Neuronal stem cell (in vitro differentiated cells): ENCODE measurements around the gene LIMA1. TPM values are rescaled to one million over a fixed set of nuclear protein-coding genes. Genes with fewer than 3 reads are reported as not detected.
"Not testable (repeated sequence)": the region's sequence is repeated elsewhere in the genome, so short reads cannot be mapped to it uniquely, and the experiment has no call there.

Source experiments
- DNase-seq: peaks from one replicate; pipeline ENCODE4 v3.0.0-alpha.2; 2013; ENCODE audit warnings: low spot score
- H2AFZ ChIP-seq: one replicate; pipeline ENCODE4 v1.6.1; 2013; ENCODE audit warnings: mild to moderate bottlenecking, low read length, inconsistent platforms
- H2AK5ac ChIP-seq: 2 replicates; pipeline ENCODE4 v1.6.1; 2013; ENCODE audit warnings: low read depth, mild to moderate bottlenecking, inconsistent platforms, low read length, moderate library complexity, mixed read lengths
- H2BK120ac ChIP-seq: 2 replicates; pipeline ENCODE4 v1.6.1; 2013; ENCODE audit warnings: low read depth, mild to moderate bottlenecking, inconsistent platforms, low read length, moderate library complexity, mixed read lengths
- H2BK12ac ChIP-seq: one replicate; pipeline ENCODE4 v1.6.1; 2013; ENCODE audit warnings: low read length, inconsistent platforms
- H2BK15ac ChIP-seq: 2 replicates; pipeline ENCODE4 v1.6.1; 2013; ENCODE audit warnings: mild to moderate bottlenecking, low read length, inconsistent platforms, mixed read lengths
- H2BK5ac ChIP-seq: one replicate; pipeline ENCODE4 v1.6.1; 2013; ENCODE audit warnings: inconsistent platforms, mild to moderate bottlenecking, low read length, moderate library complexity
- H3K14ac ChIP-seq: one replicate; pipeline ENCODE4 v1.6.1; 2013; ENCODE audit warnings: low read length, inconsistent platforms
- H3K18ac ChIP-seq: 2 replicates; pipeline ENCODE4 v1.6.1; 2013; ENCODE audit warnings: low read length, inconsistent platforms
- H3K23ac ChIP-seq: 2 replicates; pipeline ENCODE4 v1.6.1; 2013; ENCODE audit warnings: low read depth, mild to moderate bottlenecking, mixed read lengths, low read length, inconsistent platforms; ENCODE audit not compliant: poor library complexity
- H3K27ac ChIP-seq: replicated peaks from 3 replicates; pipeline ENCODE4 v1.5.1; 2013; ENCODE audit warnings: low read length, inconsistent platforms
- H3K27me3 ChIP-seq, 3 experiments: 2 replicates each; pipeline ENCODE4 v1.6.1; 2013; ENCODE audit warnings: low read length in 3 of 3, mild to moderate bottlenecking in 2 of 3, inconsistent platforms in 1 of 3, low read depth in 1 of 3, mixed read lengths in 1 of 3, moderate library complexity in 1 of 3; ENCODE audit not compliant: control insufficient read depth in 3 of 3, insufficient read depth in 3 of 3
- H3K36me3 ChIP-seq, 2 donors: replicated peaks in 1 of 2; 2 replicates each; pipeline ENCODE4 v1.6.1; 2013; ENCODE audit warnings: low read length in 2 of 2; ENCODE audit not compliant: control insufficient read depth in 2 of 2, insufficient read depth in 2 of 2
- H3K4ac ChIP-seq: 2 replicates; pipeline ENCODE4 v1.6.1; 2013; ENCODE audit warnings: inconsistent platforms, mild to moderate bottlenecking, low read length, moderate library complexity
- H3K4me1 ChIP-seq, 2 donors: 1 replicate in 1 of 2; 2 replicates in 1 of 2; pipeline ENCODE4 v1.6.1; 2013; ENCODE audit warnings: low read length in 2 of 2, low read depth in 1 of 2; ENCODE audit not compliant: control insufficient read depth in 2 of 2, insufficient read depth in 1 of 2
- H3K4me2 ChIP-seq: one replicate; pipeline ENCODE4 v1.6.1; 2013; ENCODE audit warnings: mild to moderate bottlenecking, low read length, inconsistent platforms; ENCODE audit not compliant: insufficient read depth, poor library complexity, severe bottlenecking
- H3K4me3 ChIP-seq, 2 donors: 2 replicates each; pipeline ENCODE4 v1.5.1; 2013; ENCODE audit warnings: low read length in 2 of 2, mild to moderate bottlenecking in 2 of 2, inconsistent platforms in 1 of 2, moderate library complexity in 1 of 2
- H3K79me1 ChIP-seq: one replicate; pipeline ENCODE4 v1.6.1; 2013; ENCODE audit warnings: low read depth, mild to moderate bottlenecking, inconsistent platforms, low read length, moderate library complexity
- H3K9ac ChIP-seq: one replicate; pipeline ENCODE4 v1.6.1; 2013; ENCODE audit warnings: mild to moderate bottlenecking, low read depth, low read length, inconsistent platforms; ENCODE audit not compliant: poor library complexity
- H3K9me3 ChIP-seq, 2 donors: replicated peaks in 1 of 2; 2 replicates each; pipeline versions ENCODE3 to v1.6.1; 2013; ENCODE audit warnings: low read length in 2 of 2, mild to moderate bottlenecking in 2 of 2, inconsistent platforms in 1 of 2, low read depth in 1 of 2, mixed read lengths in 1 of 2, moderate library complexity in 1 of 2; ENCODE audit not compliant: control insufficient read depth in 2 of 2, insufficient read depth in 1 of 2
- H4K8ac ChIP-seq: one replicate; pipeline ENCODE4 v1.6.1; 2013; ENCODE audit warnings: low read depth, mild to moderate bottlenecking, inconsistent platforms, low read length, moderate library complexity
- H4K91ac ChIP-seq: one replicate; pipeline ENCODE4 v1.6.1; 2013; ENCODE audit warnings: low read length, low read depth, mild to moderate bottlenecking, inconsistent platforms; ENCODE audit not compliant: poor library complexity
- WGBS, 2 donors: extraction: QIAGEN DNeasy Blood & Tissue Kit; methylation state at CpG; one replicate each; pipeline ENCODE4 v1.1.7; 2013; ENCODE audit warnings: missing lambda C conversion rate in 2 of 2, mixed read lengths in 1 of 2; ENCODE audit not compliant: insufficient read length in 2 of 2, insufficient replicate concordance in 1 of 2; ENCODE audit errors: extremely low coverage in 2 of 2; 5-methylcytosine and 5-hydroxymethylcytosine counted together
- polyA plus RNA-seq, 2 experiments: library from polyadenylated mRNA; stranded (reverse); fragments of 200-250 nt; gene quantifications; one replicate each; pipeline ENCODE4 v1.2.3, GENCODE V29; 2013

The LIMA1 gene
- polyA plus RNA-seq (2013, experiment 1 of 2), result 26.9 TPM
- 26.9 TPM for polyA plus RNA-seq (2013, experiment 2 of 2)

GRCh38 chr12:50283229-50283923 lies at the start of gene LIMA1:
TSS of gene LIMA1 (minus strand) at chr12:50283520. CDS start at chr12:50248751, 34,769 bp downstream.
- Histone ChIP-seq H3K18ac (peak within 1 kb of the TSS; percentile 74), H2AFZ (peak within 1 kb of the TSS; percentile 99), H2AK5ac (no peak within 1 kb of the TSS), H3K79me1 (peaks cover 1% of the 10 kb centered on the region), H3K23ac (peak within 1 kb of the TSS; percentile 76), H2BK120ac (no peak within 1 kb of the TSS), H3K27me3 (peaks cover 0 to 11% (median 7%) of the 10 kb centered on the region in 3 experiments), H4K8ac (no peak within 1 kb of the TSS), H3K4me1 (peaks cover 3 to 5% of the 10 kb centered on the region in 2 donors), H2BK12ac (no peak within 1 kb of the TSS), H3K9ac (peak within 1 kb of the TSS; percentile 87), H3K4me3 (peak within 1 kb of the TSS; percentile 75 to 85), H4K91ac (no peak within 1 kb of the TSS), H3K27ac (no peak within 1 kb of the TSS), H2BK5ac (no peak within 1 kb of the TSS), H3K4ac (no peak within 1 kb of the TSS), H2BK15ac (no peak within 1 kb of the TSS), H3K36me3 (no peaks in the 10 kb centered on the region), H3K9me3 (no peaks in the 10 kb centered on the region), H3K4me2 (peak within 1 kb of the TSS; percentile 92), H3K14ac (no peak within 1 kb of the TSS)
- WGBS, 2 donors, result no CpG with 5 or more reads among the region's 52 CpGs
- peak; percentile 75 for DNase-seq

GRCh38 chr12:50331745-50332144 lies 48.4 kb upstream of the LIMA1 start:
- Histone ChIP-seq H3K4me3 (no peak overlapping the region), H3K4me2 (no peak overlapping the region), H3K18ac (no peak overlapping the region), H2AFZ (no peak overlapping the region), H3K14ac (no peak overlapping the region), H3K23ac (no peak overlapping the region), H2BK12ac (no peak overlapping the region), H4K91ac (no peak overlapping the region), H3K27me3 (no peaks in the 10 kb centered on the region), H3K79me1 (no peaks in the 10 kb centered on the region), H3K4me1 (no peaks in the 10 kb centered on the region), H2BK120ac (no peak overlapping the region), H2BK15ac (no peak overlapping the region), H3K9me3 (no peaks in the 10 kb centered on the region), H3K27ac (no peak overlapping the region), H2AK5ac (no peak overlapping the region), H3K36me3 (no peaks in the 10 kb centered on the region), H4K8ac (no peak overlapping the region), H3K9ac (no peak overlapping the region), H3K4ac (no peak overlapping the region), H2BK5ac (no peak overlapping the region)
- no peak for DNase-seq
- no CpG with 5 or more reads among the region's 1 CpG for WGBS, 2 donors

DNA sequence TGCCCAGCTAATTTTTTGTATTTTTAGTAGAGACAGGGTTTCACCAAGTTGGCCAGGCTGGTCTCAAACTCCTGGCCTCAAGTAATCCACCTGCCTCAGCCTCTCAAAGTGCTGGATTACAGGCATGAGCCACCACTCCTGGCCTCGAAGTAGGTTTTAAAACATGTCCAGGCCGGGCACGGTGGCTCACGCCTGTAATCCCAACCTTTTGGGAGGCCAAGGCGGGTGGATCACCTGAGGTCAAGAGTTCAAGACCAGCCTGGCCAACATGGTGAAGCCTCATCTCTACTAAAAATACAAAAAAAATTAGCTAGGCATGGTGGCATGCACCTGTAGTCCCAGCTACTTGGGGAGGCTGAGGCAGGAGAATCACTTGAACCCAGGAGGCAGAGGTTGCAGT lies 45.3 kb upstream of the LIMA1 start:
- H3K4me3 ChIP-seq, result not testable (repeated sequence)
- no CpG with 5 or more reads among the region's 5 CpGs for WGBS, 2 donors

GRCh38 chr12:50326590-50327284 lies 43.4 kb upstream of the LIMA1 start:
- H3K18ac ChIP-seq, result no peak overlapping the region
- no CpG with 5 or more reads among the region's 4 CpGs for WGBS, 2 donors
- H2BK15ac ChIP-seq, result no peak overlapping the region
- H2AFZ ChIP-seq, result no peak overlapping the region
- H2BK5ac ChIP-seq, result no peak overlapping the region
- H3K4ac ChIP-seq, result no peak overlapping the region
- no peaks in the 10 kb centered on the region for H3K36me3 ChIP-seq
- no peak overlapping the region for H2BK12ac ChIP-seq
- no peak overlapping the region for H3K4me2 ChIP-seq
- no peak overlapping the region for H3K23ac ChIP-seq
- no peaks in the 10 kb centered on the region for H3K4me1 ChIP-seq
- H4K8ac ChIP-seq, result no peak overlapping the region
- no peak overlapping the region for H4K91ac ChIP-seq
- H3K27me3 ChIP-seq, result no peaks in the 10 kb centered on the region
- no peak overlapping the region for H3K27ac ChIP-seq
- no peak overlapping the region for H2AK5ac ChIP-seq
- H2BK120ac ChIP-seq, result no peak overlapping the region
- no peaks in the 10 kb centered on the region for H3K79me1 ChIP-seq
- H3K9ac ChIP-seq, result no peak overlapping the region
- H3K14ac ChIP-seq, result no peak overlapping the region
- no peaks in the 10 kb centered on the region for H3K9me3 ChIP-seq
- DNase-seq, result no peak
- H3K4me3 ChIP-seq, result no peak overlapping the region

More for the DNA sequence above, 45.3 kb upstream of the LIMA1 start:
- H3K4ac ChIP-seq, H2BK5ac ChIP-seq, H3K9ac ChIP-seq, DNase-seq, H2BK12ac ChIP-seq, H2AK5ac ChIP-seq, H3K36me3 ChIP-seq, H2BK15ac ChIP-seq, H3K9me3 ChIP-seq, H3K4me1 ChIP-seq, H3K23ac ChIP-seq, H4K8ac ChIP-seq, H4K91ac ChIP-seq, H3K14ac ChIP-seq, H3K18ac ChIP-seq, H3K27ac ChIP-seq, H3K27me3 ChIP-seq, H2BK120ac ChIP-seq, H3K79me1 ChIP-seq, H2AFZ ChIP-seq, H3K4me2 ChIP-seq: not testable (repeated sequence)
